GM19328 (cell line): ENCODE data around the gene CWC22.

ENCODE experiments used
- ATAC-seq: cut with Tn5 transposase; IDR thresholded peaks from one replicate; pipeline ENCODE4 v1.9.1; 2021; ENCODE audit warnings: mild to moderate bottlenecking, moderate library complexity; ENCODE audit not compliant: unreplicated experiment

The CWC22 gene

GRCh38 chr2:179900655-179901054, 106.4 kb downstream of the CWC22 start:
- no peak for ATAC-seq

- ATAC-seq = no peak
Observed at GRCh38 chr2:179899666-179900065, 107.4 kb downstream of the CWC22 start.

- no peak for ATAC-seq
Observed at GRCh38 chr2:179898873-179899272, 108.2 kb downstream of the CWC22 start.
